Smooth muscle cell (in vitro differentiated cells): ENCODE results near the gene DRAXIN. TPM values are rescaled to one million over a fixed set of nuclear protein-coding genes. Genes with fewer than 3 reads are reported as not detected.

Experiments used
- DNase-seq: peaks from one replicate; lab custom pipeline; 2025; ENCODE audit not compliant: unreplicated experiment; lab: John Stamatoyannopoulos, UW
- H2AFZ ChIP-seq: fragments of 200-600 bp; sonication (generic); 2 replicates; pipeline ENCODE4 v1.6.0; 2016; ENCODE audit warnings: antibody characterized with exemption, low read depth, mild to moderate bottlenecking
- H3F3A ChIP-seq: fragments of 200-600 bp; sonication (generic); 2 replicates; pipeline ENCODE4 v1.6.0; 2017; ENCODE audit warnings: antibody characterized with exemption, low read depth
- H3K27ac ChIP-seq: fragments of 200-600 bp; sonication (generic); 2 replicates; pipeline ENCODE4 v1.5.1; 2016; ENCODE audit warnings: low read depth, mild to moderate bottlenecking
- H3K27me3 ChIP-seq: fragments of 200-600 bp; sonication (generic); 2 replicates; pipeline ENCODE4 v1.6.1; 2016; ENCODE audit warnings: low read depth, mild to moderate bottlenecking
- H3K36me3 ChIP-seq: fragments of 200-600 bp; sonication (generic); 2 replicates; pipeline ENCODE4 v1.5.1; 2016; ENCODE audit warnings: low read depth
- H3K4me1 ChIP-seq: fragments of 200-600 bp; sonication (generic); 2 replicates; pipeline ENCODE4 v1.5.1; 2016; ENCODE audit warnings: low read depth
- H3K4me2 ChIP-seq: fragments of 200-600 bp; sonication (generic); 2 replicates; pipeline ENCODE4 v1.6.0; 2016; ENCODE audit warnings: mild to moderate bottlenecking
- H3K4me3 ChIP-seq: fragments of 200-600 bp; sonication (generic); 2 replicates; pipeline ENCODE4 v1.5.1; 2016; ENCODE audit warnings: mild to moderate bottlenecking
- H3K79me2 ChIP-seq: fragments of 200-600 bp; sonication (generic); 2 replicates; pipeline ENCODE4 v1.6.0; 2016; ENCODE audit warnings: low read depth, mild to moderate bottlenecking
- H3K9ac ChIP-seq: fragments of 200-600 bp; sonication (generic); 2 replicates; pipeline ENCODE4 v1.6.0; 2016; ENCODE audit warnings: low read depth
- H3K9me3 ChIP-seq: fragments of 200-600 bp; sonication (generic); replicated peaks from 2 replicates; pipeline ENCODE4 v1.5.1; 2016; ENCODE audit warnings: low read depth
- H4K20me1 ChIP-seq: fragments of 200-600 bp; sonication (generic); 2 replicates; pipeline ENCODE4 v1.6.0; 2016; ENCODE audit warnings: low read depth
- WGBS: methylation state at CpG from one replicate; pipeline ENCODE4 v1.1.7; 2016; ENCODE audit warnings: low lambda C conversion rate; 5-methylcytosine and 5-hydroxymethylcytosine counted together
- polyA plus RNA-seq: library from polyadenylated mRNA; unstranded; fragments of >200 nt; fragmentation: Nextera tagmentation; extraction: Ambion mirVana; gene quantifications from 2 replicates; pipeline ENCODE4 v1.2.1, GENCODE V29; 2016
- total RNA-seq: library from RNA; depleted of rRNA; stranded (reverse); fragments of >200 nt; gene quantifications from 2 replicates; pipeline ENCODE4 v1.2.3, GENCODE V29; 2014
- TF ChIP-seq, protein P1 (sequence below): fragments of 200-600 bp; sonication (generic); IDR thresholded peaks from 2 replicates; pipeline ENCODE4 v1.5.1; 2017; ENCODE audit warnings: borderline replicate concordance, mild to moderate bottlenecking, antibody characterized with exemption; ENCODE audit not compliant: insufficient read depth, poor library complexity, severe bottlenecking

The DRAXIN gene
- total and polyA plus RNA-seq, 2 experiments from 2014 or later: 0.09 to 0.15 TPM

- TF ChIP-seq, protein P1, sequence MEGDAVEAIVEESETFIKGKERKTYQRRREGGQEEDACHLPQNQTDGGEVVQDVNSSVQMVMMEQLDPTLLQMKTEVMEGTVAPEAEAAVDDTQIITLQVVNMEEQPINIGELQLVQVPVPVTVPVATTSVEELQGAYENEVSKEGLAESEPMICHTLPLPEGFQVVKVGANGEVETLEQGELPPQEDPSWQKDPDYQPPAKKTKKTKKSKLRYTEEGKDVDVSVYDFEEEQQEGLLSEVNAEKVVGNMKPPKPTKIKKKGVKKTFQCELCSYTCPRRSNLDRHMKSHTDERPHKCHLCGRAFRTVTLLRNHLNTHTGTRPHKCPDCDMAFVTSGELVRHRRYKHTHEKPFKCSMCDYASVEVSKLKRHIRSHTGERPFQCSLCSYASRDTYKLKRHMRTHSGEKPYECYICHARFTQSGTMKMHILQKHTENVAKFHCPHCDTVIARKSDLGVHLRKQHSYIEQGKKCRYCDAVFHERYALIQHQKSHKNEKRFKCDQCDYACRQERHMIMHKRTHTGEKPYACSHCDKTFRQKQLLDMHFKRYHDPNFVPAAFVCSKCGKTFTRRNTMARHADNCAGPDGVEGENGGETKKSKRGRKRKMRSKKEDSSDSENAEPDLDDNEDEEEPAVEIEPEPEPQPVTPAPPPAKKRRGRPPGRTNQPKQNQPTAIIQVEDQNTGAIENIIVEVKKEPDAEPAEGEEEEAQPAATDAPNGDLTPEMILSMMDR: no peak
- no peak overlapping the region for H3K4me2 ChIP-seq
- no peak overlapping the region for H3K27ac ChIP-seq
- no peak overlapping the region for H2AFZ ChIP-seq
- no peak for DNase-seq
- H3K36me3 ChIP-seq: no peaks in the 10 kb centered on the region
- H3F3A ChIP-seq: no peaks in the 10 kb centered on the region
- H3K4me3 ChIP-seq: no peak overlapping the region
- H3K27me3 ChIP-seq: peaks cover 19% of the 10 kb centered on the region
- H3K79me2 ChIP-seq: no peaks in the 10 kb centered on the region
- WGBS: 93% methylated on average over 19 of the region's 19 CpGs
- H3K9ac ChIP-seq: no peak overlapping the region
- no peaks in the 10 kb centered on the region for H4K20me1 ChIP-seq
- H3K9me3 ChIP-seq: no peaks in the 10 kb centered on the region
- H3K4me1 ChIP-seq: peaks cover 4% of the 10 kb centered on the region
Measured at GRCh38 chr1:11765661-11766428, 74.3 kb downstream of the DRAXIN start.

- Histone ChIP-seq H2AFZ (no peak overlapping the region), H3F3A (no peaks in the 10 kb centered on the region), H3K36me3 (no peaks in the 10 kb centered on the region), H3K4me1 (peaks cover 4% of the 10 kb centered on the region), H4K20me1 (no peaks in the 10 kb centered on the region), H3K4me2 (no peak overlapping the region), H3K27ac (no peak overlapping the region), H3K9me3 (no peaks in the 10 kb centered on the region), H3K27me3 (peaks cover 14% of the 10 kb centered on the region), H3K9ac (no peak overlapping the region), H3K4me3 (no peak overlapping the region), H3K79me2 (no peaks in the 10 kb centered on the region)
- TF ChIP-seq, protein P1: no peak
- 92% methylated on average over 14 of the region's 14 CpGs for WGBS
- DNase-seq: no peak
Measured at GRCh38 chr1:11766429-11766776, 74.9 kb downstream of the DRAXIN start.

DNA sequence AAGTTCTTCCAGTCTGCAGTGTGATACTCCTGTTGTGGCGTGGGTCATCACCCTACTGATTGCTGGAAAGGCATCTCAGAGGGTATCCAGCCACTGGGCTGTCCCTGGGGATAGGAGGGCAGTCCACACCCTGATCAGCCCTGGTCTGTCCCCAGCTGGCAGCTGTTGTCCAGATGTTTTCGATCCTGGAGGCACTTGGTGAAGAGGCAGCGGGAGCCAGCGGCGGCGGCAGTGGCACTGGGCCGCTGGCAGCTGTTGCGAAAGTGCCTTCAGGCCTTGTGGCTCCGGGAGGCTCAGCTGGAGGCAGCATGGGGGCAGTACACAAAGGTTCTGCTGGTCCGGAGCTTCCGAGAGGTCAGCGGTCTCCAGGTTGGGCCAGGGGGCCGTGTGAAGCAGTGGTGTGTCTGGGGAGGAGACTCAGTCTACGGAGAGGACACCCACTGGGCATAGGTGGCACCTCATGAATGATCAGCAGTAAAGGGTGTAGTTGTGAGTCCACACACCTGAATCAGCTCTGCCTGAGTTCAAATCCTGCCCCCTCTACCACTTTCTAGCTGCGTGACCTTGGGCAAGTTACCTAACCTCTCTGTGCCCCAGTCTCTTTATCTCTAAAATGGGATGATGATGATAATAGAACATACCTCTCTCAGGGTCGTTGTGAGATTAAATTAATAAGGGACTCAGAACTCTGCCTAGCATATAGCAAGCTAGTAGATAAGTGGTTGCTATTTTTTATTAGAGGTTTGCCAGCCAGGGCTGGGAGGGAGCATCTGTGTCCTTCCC is 76.6 kb downstream of the DRAXIN start:
- no peak overlapping the region for H3K4me2 ChIP-seq
- no peaks in the 10 kb centered on the region for H3K27me3 ChIP-seq
- H3K36me3 ChIP-seq: no peaks in the 10 kb centered on the region
- no peak overlapping the region for H3K27ac ChIP-seq
- no peaks in the 10 kb centered on the region for H3K9me3 ChIP-seq
- H3F3A ChIP-seq: no peaks in the 10 kb centered on the region
- H4K20me1 ChIP-seq: no peaks in the 10 kb centered on the region
- no peaks in the 10 kb centered on the region for H3K79me2 ChIP-seq
- H3K4me1 ChIP-seq: no peaks in the 10 kb centered on the region
- TF ChIP-seq, protein P1: no peak
- no peak overlapping the region for H3K4me3 ChIP-seq
- WGBS: 79% methylated on average over 16 of the region's 16 CpGs
- DNase-seq: no peak
- no peak overlapping the region for H2AFZ ChIP-seq
- H3K9ac ChIP-seq: no peak overlapping the region
